H1 (cell line): ENCODE data around the gene CTSW. TPM values are rescaled to one million over a fixed set of nuclear protein-coding genes. Genes with fewer than 3 reads are reported as not detected.

Source experiments
- CBX5 ChIP-seq: fragments of 300-800, 300-1000 bp; sonication (generic); IDR thresholded peaks from 2 replicates; pipeline ENCODE4 v1.7.1; 2016; ENCODE audit warnings: antibody characterized with exemption, low read length, low read depth
- CTBP2 ChIP-seq: IDR thresholded peaks from 2 replicates; pipeline ENCODE4 v1.7.0; 2011; ENCODE audit warnings: borderline replicate concordance, mild to moderate bottlenecking, moderate library complexity, mixed read lengths, low read length; ENCODE audit not compliant: insufficient read depth, insufficient read length
- EGR1 ChIP-seq: IDR thresholded peaks from 2 replicates; pipeline ENCODE4 v1.6.1; 2011; ENCODE audit warnings: low read depth, low read length, borderline replicate concordance
- JUND ChIP-seq: IDR thresholded peaks from 2 replicates; pipeline ENCODE4 v1.6.1; 2011; ENCODE audit warnings: mild to moderate bottlenecking, improper control_type of control experiment, low read length
- NRF1 ChIP-seq: IDR thresholded peaks from 2 replicates; pipeline ENCODE4 v1.6.1; 2011; ENCODE audit warnings: mild to moderate bottlenecking, low read depth, low read length, improper control_type of control experiment
- RAD21 ChIP-seq, 2 experiments: IDR thresholded peaks in 1 of 2; conservative IDR thresholded peaks in 1 of 2; 2 replicates each; pipeline ENCODE4 v1.6.1; 2011; ENCODE audit warnings: low read depth in 2 of 2, low read length in 2 of 2, improper control_type of control experiment in 1 of 2, inconsistent platforms in 1 of 2, mild to moderate bottlenecking in 1 of 2, moderate library complexity in 1 of 2
- SIN3A ChIP-seq, 2 experiments: IDR thresholded peaks in 1 of 2; conservative IDR thresholded peaks in 1 of 2; 2 replicates each; pipeline ENCODE4 v1.6.1; 2011 to 2012; ENCODE audit warnings: low read length in 2 of 2, improper control_type of control experiment in 1 of 2, low read depth in 1 of 2, mild to moderate bottlenecking in 1 of 2
- SP2 ChIP-seq: IDR thresholded peaks from 2 replicates; pipeline ENCODE4 v1.6.1; 2012; ENCODE audit warnings: mild to moderate bottlenecking, low read length, inconsistent platforms
- SRF ChIP-seq: IDR thresholded peaks from 2 replicates; pipeline ENCODE4 v1.6.1; 2011; ENCODE audit warnings: mild to moderate bottlenecking, low read depth, low read length, moderate library complexity
- TCF12 ChIP-seq: IDR thresholded peaks from 2 replicates; pipeline ENCODE4 v1.6.1; 2011; ENCODE audit warnings: low read depth, mild to moderate bottlenecking, low read length
- polyA plus RNA-seq, 7 experiments: library from polyadenylated mRNA; depleted of rRNA in 3 of 7; stranded (reverse) in 5 of 7; unstranded in 2 of 7; fragments of >200 nt in 5 of 7; fragments of 200-250 nt in 2 of 7; gene quantifications; 1 replicate in 5 of 7; 2 replicates in 1 of 7; 4 replicates in 1 of 7; pipeline versions ENCODE4 v1.2.1 to v1.2.3, GENCODE V29; 2011 to 2013; ENCODE audit warnings: missing spikeins in 2 of 7, mixed read lengths in 2 of 7
- total RNA-seq: library from RNA; stranded (reverse); fragmentation: NEBNext Ultra II Directional; extraction: Animal tissue kit (Norgen Biotek cat#: 25700); gene quantifications from 2 replicates; pipeline ENCODE4 v1.2.1, GENCODE V29; 2021
- TF ChIP-seq, protein P1 (sequence below): IDR thresholded peaks from 2 replicates; pipeline ENCODE4 v1.6.1; 2011; ENCODE audit warnings: low read depth, mild to moderate bottlenecking, low read length; ENCODE audit not compliant: insufficient read depth
- TF ChIP-seq, protein P2 (sequence below): IDR thresholded peaks from 2 replicates; pipeline ENCODE4 v1.6.1; 2012; ENCODE audit warnings: low read length, inconsistent platforms
- TF ChIP-seq, protein P3 (sequence below): IDR thresholded peaks from 2 replicates; pipeline ENCODE4 v1.6.1; 2012; ENCODE audit warnings: inconsistent platforms

CTSW gene
- total and polyA plus RNA-seq, 2 of the 8 experiments (the other 6 are each of a cell fraction or from before 2014, with no cell fraction given), result not detected

DNA sequence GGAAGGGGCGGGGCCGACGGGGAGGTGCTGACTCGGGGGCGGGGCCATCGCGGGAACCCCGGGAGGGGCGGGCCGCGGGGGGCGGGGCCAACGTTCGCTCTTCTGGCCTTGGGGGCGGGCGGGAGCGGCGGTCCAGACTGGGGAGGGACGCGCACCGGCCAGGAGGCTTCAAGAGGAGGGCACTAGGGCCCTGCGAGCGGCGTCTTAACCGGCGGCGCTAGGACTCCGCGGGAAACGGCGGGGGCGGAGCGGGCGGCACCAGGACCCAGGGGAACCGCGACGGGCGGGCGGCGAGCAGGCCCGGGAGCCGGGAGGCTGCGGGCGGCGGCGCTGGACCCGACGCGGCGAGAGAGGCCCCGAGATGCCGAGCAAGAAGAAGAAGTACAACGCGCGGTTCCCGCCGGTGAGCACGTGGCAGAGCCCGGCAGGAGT is 39.5 kb downstream of the CTSW start, which contains the start of gene DRAP1 (continued):
- 0 out of 2 replicates have a peak, but pooled peaks have one; percentile 11 for TF ChIP-seq SP2
- TF ChIP-seq, protein P1, sequence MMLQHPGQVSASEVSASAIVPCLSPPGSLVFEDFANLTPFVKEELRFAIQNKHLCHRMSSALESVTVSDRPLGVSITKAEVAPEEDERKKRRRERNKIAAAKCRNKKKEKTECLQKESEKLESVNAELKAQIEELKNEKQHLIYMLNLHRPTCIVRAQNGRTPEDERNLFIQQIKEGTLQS, result no peak
- TF ChIP-seq NRF1, result no peak
- no peak for TF ChIP-seq CBX5
- peak; percentile 38; the same call in 1 of the 2 replicates for TF ChIP-seq TCF12
- peak in 1 of 2 experiments; percentile 29; a peak in 2 of 4 replicates for TF ChIP-seq RAD21 (IDR thresholded peaks at IDR 0.05 in 1 of 2, conservative IDR thresholded peaks at IDR 0.05 in 1 of 2; ENCODE audit: low read depth in 2 of 2, low read length in 2 of 2)
- TF ChIP-seq, protein P2, sequence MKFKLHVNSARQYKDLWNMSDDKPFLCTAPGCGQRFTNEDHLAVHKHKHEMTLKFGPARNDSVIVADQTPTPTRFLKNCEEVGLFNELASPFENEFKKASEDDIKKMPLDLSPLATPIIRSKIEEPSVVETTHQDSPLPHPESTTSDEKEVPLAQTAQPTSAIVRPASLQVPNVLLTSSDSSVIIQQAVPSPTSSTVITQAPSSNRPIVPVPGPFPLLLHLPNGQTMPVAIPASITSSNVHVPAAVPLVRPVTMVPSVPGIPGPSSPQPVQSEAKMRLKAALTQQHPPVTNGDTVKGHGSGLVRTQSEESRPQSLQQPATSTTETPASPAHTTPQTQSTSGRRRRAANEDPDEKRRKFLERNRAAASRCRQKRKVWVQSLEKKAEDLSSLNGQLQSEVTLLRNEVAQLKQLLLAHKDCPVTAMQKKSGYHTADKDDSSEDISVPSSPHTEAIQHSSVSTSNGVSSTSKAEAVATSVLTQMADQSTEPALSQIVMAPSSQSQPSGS, result peak; percentile 75; the same call in 1 of the 2 replicates
- peak; percentile 100 for TF ChIP-seq EGR1
- peak; percentile 76 to 91; a peak in 3 of 4 replicates for TF ChIP-seq SIN3A (conservative IDR thresholded peaks at IDR 0.05 in 1 of 2, IDR thresholded peaks at IDR 0.05 in 1 of 2; ENCODE audit: low read depth in 1 of 2, low read length in 2 of 2)
- TF ChIP-seq SRF, result peak; percentile 32; the same call in 1 of the 2 replicates
- TF ChIP-seq, protein P3, sequence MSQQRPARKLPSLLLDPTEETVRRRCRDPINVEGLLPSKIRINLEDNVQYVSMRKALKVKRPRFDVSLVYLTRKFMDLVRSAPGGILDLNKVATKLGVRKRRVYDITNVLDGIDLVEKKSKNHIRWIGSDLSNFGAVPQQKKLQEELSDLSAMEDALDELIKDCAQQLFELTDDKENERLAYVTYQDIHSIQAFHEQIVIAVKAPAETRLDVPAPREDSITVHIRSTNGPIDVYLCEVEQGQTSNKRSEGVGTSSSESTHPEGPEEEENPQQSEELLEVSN, result peak; percentile 88
- peak; percentile 77 for TF ChIP-seq CTBP2
- no peak for TF ChIP-seq JUND
